Measurements from ENCODE around the gene TFF3.

TFF3 gene

DNA sequence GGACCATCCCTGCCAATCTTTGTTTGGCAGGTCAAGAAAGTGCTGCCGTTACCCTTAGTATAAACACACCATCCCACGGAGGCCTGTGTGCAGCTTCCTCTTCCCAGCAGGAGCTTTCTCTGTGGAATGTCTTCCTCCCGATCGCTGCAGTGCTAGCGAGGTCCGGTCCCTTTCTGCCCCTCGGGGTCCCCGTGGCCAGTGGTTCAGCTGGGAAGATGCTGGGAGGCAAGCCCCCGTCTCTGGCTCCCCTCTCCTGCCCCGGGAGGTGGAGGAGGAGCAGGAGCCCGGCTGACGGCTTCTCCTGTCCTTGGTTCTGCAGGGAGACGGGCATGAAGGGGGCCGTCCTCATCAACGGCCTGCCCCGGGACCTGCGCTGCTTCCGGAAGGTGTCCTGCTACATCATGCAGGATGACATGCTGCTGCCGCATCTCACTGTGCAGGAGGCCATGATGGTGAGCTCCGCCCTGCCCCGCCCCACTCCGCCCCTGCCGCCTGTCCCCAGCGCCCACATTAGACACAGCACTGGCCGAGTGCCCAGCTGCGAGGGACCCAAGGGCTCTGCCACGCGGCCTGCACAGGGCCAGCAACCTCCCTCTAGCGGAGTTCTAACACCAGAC is 42.1 kb downstream of the TFF3 start:
- DNase-seq (ENCODE audit: extremely low spot score, insufficient read length, low read depth) (no peak), FAIRE-seq (no peak)

GRCh38 chr21:42272109-42272962 is 42.9 kb downstream of the TFF3 start:
- FAIRE-seq (no peak), DNase-seq (ENCODE audit: extremely low spot score, insufficient read length, low read depth) (no peak)

GRCh38 chr21:42271065-42271464 is 44.1 kb downstream of the TFF3 start:
- FAIRE-seq, result no peak
- no peak for DNase-seq (ENCODE audit: extremely low spot score, insufficient read length, low read depth)

GRCh38 chr21:42269386-42269785 is 45.8 kb downstream of the TFF3 start:
- DNase-seq (ENCODE audit: extremely low spot score, insufficient read length, low read depth) (no peak), FAIRE-seq (no peak)

DNA sequence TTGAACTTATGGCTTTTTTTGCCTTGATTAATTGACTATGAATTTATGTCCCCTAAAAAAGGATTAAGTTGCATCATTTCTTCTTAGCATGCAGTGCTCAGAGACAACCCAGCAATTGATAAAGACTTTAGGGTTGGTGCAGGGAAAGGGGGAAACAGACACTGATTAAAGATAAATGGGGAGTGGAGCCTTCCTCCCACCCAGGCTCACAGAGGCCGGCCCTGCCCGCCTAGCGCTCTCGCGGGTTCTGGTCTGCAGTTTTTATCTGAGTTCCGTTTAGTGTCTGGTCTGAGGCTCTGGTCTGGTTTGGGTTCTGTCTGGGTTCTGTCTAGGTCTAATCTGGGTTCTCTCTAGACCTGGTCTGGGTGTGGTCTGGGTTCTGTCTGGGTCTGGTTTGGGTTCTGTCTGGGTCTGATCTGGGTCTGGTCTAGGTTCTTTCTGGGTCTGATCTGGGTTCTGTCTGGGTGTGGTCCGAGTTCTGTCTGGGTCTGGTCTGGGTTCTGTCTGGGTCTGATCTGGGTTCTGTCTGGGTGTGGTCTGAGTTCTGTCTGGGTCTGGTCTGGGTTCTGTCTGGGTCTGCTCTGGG is 48.1 kb downstream of the TFF3 start:
- DNase-seq (ENCODE audit: extremely low spot score, insufficient read length, low read depth) (no peak), FAIRE-seq (no peak)

GRCh38 chr21:42265231-42265812 is 49.9 kb downstream of the TFF3 start:
- DNase-seq (ENCODE audit: extremely low spot score, insufficient read length, low read depth) (no peak), FAIRE-seq (no peak)

DNA sequence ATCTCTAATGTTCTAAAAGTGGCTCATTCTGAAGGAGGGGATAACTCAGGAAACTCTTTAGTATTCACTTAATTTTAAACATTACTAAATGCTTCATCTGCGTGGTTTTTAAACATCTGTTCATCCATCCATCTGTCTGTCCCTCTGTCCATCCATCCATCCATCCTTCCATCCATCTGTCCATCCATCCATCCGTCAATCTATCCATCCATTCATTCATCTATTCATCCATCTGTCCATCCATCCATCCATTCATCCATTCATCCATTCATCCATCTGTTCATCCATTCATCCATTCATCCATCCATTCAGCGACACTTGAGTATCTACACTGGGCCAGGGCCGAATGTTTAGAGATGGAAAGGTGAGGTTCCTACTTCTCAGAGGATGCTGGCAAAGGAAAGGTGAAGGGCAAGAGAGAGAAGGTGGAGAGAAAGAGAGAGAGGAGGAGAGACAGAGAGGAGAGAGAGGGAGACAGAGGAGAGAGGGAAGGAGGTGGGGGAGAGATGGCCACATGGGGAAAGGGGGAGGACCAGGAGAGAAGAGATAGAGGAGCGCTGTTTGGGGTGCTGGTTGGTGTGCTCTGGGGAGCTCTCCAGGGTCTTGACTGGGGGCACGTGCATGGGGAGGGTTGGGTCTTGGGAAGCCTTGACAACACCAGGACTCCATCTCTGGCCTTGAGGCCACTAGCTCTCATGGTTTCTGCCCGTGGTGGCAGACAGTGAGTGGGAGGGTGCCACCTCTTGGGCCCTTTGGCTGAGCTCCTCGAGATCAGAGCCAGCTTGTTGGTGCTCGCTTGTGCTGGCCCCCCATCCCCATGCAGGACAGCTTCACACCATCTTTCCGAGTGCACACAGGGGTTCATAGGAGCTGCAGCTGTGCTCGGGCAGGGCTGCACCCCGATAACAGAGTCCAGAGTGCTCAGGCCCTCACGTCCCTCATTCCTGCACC is 50.7 kb downstream of the TFF3 start:
- DNase-seq (ENCODE audit: extremely low spot score, insufficient read length, low read depth), result no peak
- FAIRE-seq, result no peak

DNA sequence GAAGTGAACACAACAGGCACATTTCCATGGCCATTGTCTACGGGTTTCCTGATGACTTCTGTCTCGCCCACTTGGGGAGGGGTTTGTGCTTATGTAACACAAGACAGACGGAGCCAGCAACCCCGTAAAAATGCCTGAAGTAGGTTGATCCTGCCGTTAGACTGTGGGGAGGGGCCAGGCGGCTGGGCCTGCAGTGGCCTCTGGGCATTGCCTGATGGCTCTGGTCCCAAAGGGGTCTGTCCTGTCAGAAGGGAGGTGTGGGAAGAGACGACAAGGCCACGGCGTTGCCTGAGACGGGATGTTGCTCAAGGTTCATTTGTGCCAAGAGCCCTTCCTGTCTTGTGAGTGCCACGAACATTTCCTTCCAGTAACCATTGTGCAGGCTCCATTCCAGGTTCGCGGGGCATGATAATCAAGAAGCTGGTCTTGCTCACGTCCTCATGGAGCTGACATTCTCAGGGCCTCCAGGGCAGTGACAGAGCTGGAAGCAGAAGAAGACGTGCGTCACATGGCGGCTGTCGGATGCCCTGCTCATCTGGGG is 51.5 kb downstream of the TFF3 start:
- no peak for DNase-seq (ENCODE audit: extremely low spot score, insufficient read length, low read depth)

GRCh38 chr21:42262831-42263231 is 52.4 kb downstream of the TFF3 start:
- FAIRE-seq (no peak), DNase-seq (ENCODE audit: extremely low spot score, insufficient read length, low read depth) (no peak)

More for the DNA sequence above, 51.5 kb downstream of the TFF3 start:
- FAIRE-seq, result no peak

- no peak for DNase-seq (ENCODE audit: extremely low spot score, insufficient read length, low read depth)
Observed at GRCh38 chr21:42261829-42262200, 53.4 kb downstream of the TFF3 start.

More at GRCh38 chr21:42261829-42262200, 53.4 kb downstream of the TFF3 start:
- FAIRE-seq, result no peak
